ENCODE results near the gene SEL1L. TPM values are rescaled to one million over a fixed set of nuclear protein-coding genes. Genes with fewer than 3 reads are reported as not detected.

The SEL1L gene
- polyA plus RNA-seq, 1 donor from 2014 or later: 39.7 TPM

DNA sequence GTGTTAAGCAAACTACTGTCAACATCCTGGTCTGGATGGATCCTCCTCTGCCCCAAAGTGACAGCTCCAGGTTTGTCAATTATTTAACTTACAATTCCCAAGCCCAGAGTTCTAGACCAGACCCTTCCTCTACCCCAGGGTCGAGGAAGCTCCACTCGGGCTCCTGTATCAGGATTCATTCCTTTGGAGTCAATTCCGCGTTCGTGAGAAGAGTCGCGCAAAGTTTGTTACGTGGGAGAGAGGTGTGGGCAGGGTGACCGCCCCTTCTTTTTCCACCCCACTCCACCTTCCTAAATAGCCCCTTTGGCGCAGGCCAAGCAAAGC, 479 bp downstream of the SEL1L start:
- no peaks in the 10 kb centered on the region for H3K9me2 ChIP-seq (ENCODE audit: insufficient read depth, low read length)
- H3K27me3 ChIP-seq (ENCODE audit: insufficient read depth, low read depth, low read length): no peaks in the 10 kb centered on the region
- H3K27ac ChIP-seq (ENCODE audit: low read length): peak overlapping the region; percentile 50
- no peaks in the 10 kb centered on the region for H3K36me3 ChIP-seq (ENCODE audit: insufficient read depth, low read length)
- H3F3A ChIP-seq (ENCODE audit: insufficient read depth, low read length, poor library complexity, severe bottlenecking): no peaks in the 10 kb centered on the region
- H3K9me3 ChIP-seq (ENCODE audit: low read length): no peaks in the 10 kb centered on the region
- H4K20me1 ChIP-seq (ENCODE audit: insufficient read depth): no peaks in the 10 kb centered on the region
- peak overlapping the region; percentile 79 for H3K9ac ChIP-seq (ENCODE audit: low read length)
- H3K4me2 ChIP-seq (ENCODE audit: low read length): peak overlapping the region; percentile 62
- TF ChIP-seq POLR2AphosphoS5 (IDR thresholded peaks at IDR 0.05) (no peak), TAF1 (IDR thresholded peaks at IDR 0.05; ENCODE audit: low read depth) (no peak), EP300 (conservative IDR thresholded peaks at IDR 0.05; ENCODE audit: poor library complexity, severe bottlenecking) (no peak), RAD21 (conservative IDR thresholded peaks at IDR 0.05) (no peak), MXI1 (conservative IDR thresholded peaks at IDR 0.05; ENCODE audit: poor library complexity, severe bottlenecking) (no peak), SMC3 (conservative IDR thresholded peaks at IDR 0.05; ENCODE audit: poor library complexity) (no peak)
- TF ChIP-seq, protein P1, sequence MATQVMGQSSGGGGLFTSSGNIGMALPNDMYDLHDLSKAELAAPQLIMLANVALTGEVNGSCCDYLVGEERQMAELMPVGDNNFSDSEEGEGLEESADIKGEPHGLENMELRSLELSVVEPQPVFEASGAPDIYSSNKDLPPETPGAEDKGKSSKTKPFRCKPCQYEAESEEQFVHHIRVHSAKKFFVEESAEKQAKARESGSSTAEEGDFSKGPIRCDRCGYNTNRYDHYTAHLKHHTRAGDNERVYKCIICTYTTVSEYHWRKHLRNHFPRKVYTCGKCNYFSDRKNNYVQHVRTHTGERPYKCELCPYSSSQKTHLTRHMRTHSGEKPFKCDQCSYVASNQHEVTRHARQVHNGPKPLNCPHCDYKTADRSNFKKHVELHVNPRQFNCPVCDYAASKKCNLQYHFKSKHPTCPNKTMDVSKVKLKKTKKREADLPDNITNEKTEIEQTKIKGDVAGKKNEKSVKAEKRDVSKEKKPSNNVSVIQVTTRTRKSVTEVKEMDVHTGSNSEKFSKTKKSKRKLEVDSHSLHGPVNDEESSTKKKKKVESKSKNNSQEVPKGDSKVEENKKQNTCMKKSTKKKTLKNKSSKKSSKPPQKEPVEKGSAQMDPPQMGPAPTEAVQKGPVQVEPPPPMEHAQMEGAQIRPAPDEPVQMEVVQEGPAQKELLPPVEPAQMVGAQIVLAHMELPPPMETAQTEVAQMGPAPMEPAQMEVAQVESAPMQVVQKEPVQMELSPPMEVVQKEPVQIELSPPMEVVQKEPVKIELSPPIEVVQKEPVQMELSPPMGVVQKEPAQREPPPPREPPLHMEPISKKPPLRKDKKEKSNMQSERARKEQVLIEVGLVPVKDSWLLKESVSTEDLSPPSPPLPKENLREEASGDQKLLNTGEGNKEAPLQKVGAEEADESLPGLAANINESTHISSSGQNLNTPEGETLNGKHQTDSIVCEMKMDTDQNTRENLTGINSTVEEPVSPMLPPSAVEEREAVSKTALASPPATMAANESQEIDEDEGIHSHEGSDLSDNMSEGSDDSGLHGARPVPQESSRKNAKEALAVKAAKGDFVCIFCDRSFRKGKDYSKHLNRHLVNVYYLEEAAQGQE (IDR thresholded peaks at IDR 0.05; ENCODE audit: borderline replicate concordance): no peak
- TF ChIP-seq, protein P2, sequence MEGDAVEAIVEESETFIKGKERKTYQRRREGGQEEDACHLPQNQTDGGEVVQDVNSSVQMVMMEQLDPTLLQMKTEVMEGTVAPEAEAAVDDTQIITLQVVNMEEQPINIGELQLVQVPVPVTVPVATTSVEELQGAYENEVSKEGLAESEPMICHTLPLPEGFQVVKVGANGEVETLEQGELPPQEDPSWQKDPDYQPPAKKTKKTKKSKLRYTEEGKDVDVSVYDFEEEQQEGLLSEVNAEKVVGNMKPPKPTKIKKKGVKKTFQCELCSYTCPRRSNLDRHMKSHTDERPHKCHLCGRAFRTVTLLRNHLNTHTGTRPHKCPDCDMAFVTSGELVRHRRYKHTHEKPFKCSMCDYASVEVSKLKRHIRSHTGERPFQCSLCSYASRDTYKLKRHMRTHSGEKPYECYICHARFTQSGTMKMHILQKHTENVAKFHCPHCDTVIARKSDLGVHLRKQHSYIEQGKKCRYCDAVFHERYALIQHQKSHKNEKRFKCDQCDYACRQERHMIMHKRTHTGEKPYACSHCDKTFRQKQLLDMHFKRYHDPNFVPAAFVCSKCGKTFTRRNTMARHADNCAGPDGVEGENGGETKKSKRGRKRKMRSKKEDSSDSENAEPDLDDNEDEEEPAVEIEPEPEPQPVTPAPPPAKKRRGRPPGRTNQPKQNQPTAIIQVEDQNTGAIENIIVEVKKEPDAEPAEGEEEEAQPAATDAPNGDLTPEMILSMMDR (IDR thresholded peaks at IDR 0.05; ENCODE audit: poor library complexity, severe bottlenecking): no peak
- peak overlapping the region; percentile 87 for H3K4me3 ChIP-seq (ENCODE audit: low read length)
- H3K79me2 ChIP-seq (replicated peaks; ENCODE audit: insufficient read depth, low read length): peaks cover 28% of the 10 kb centered on the region
- peak overlapping the region; percentile 84 for H2AFZ ChIP-seq (ENCODE audit: low read depth, low read length)

- H3K27ac ChIP-seq (ENCODE audit: low read length): no peak overlapping the region
- H3F3A ChIP-seq (ENCODE audit: insufficient read depth, low read length, poor library complexity, severe bottlenecking): no peaks in the 10 kb centered on the region
- no peak overlapping the region for H2AFZ ChIP-seq (ENCODE audit: low read depth, low read length)
- H3K36me3 ChIP-seq (ENCODE audit: insufficient read depth, low read length): peaks cover 6% of the 10 kb centered on the region
- no peak for TF ChIP-seq TAF1 (IDR thresholded peaks at IDR 0.05; ENCODE audit: low read depth)
- no peak for TF ChIP-seq POLR2AphosphoS5 (IDR thresholded peaks at IDR 0.05)
- TF ChIP-seq, protein P2 (IDR thresholded peaks at IDR 0.05; ENCODE audit: poor library complexity, severe bottlenecking): no peak
- TF ChIP-seq, protein P1 (IDR thresholded peaks at IDR 0.05; ENCODE audit: borderline replicate concordance): no peak
- TF ChIP-seq EP300 (conservative IDR thresholded peaks at IDR 0.05; ENCODE audit: poor library complexity, severe bottlenecking): no peak
- no peak for TF ChIP-seq SMC3 (conservative IDR thresholded peaks at IDR 0.05; ENCODE audit: poor library complexity)
- TF ChIP-seq EZH2 (IDR thresholded peaks at IDR 0.05; ENCODE audit: borderline replicate concordance, insufficient read depth, low read length, poor library complexity, severe bottlenecking): no peak
- TF ChIP-seq RAD21 (conservative IDR thresholded peaks at IDR 0.05): no peak
- no peak for TF ChIP-seq MXI1 (conservative IDR thresholded peaks at IDR 0.05; ENCODE audit: poor library complexity, severe bottlenecking)
- no peak overlapping the region for H3K9ac ChIP-seq (ENCODE audit: low read length)
- no peak overlapping the region for H3K4me3 ChIP-seq (ENCODE audit: low read length)
- no peaks in the 10 kb centered on the region for H3K9me3 ChIP-seq (ENCODE audit: low read length)
- no peak overlapping the region for H3K4me2 ChIP-seq (ENCODE audit: low read length)
- H4K20me1 ChIP-seq (ENCODE audit: insufficient read depth): no peaks in the 10 kb centered on the region
- H3K27me3 ChIP-seq (ENCODE audit: insufficient read depth, low read depth, low read length): no peaks in the 10 kb centered on the region
- peaks cover 28% of the 10 kb centered on the region for H3K79me2 ChIP-seq (replicated peaks; ENCODE audit: insufficient read depth, low read length)
- H3K9me2 ChIP-seq (ENCODE audit: insufficient read depth, low read length): no peaks in the 10 kb centered on the region
Measured at GRCh38 chr14:81529391-81529790, 4.3 kb downstream of the SEL1L start.
